ENCODE data around the gene RCN1. TPM values are rescaled to one million over a fixed set of nuclear protein-coding genes. Genes with fewer than 3 reads are reported as not detected.

The RCN1 gene
- total RNA-seq, 2 experiments from 2014 or later = 26.2 to 27.7 TPM

GRCh38 chr11:32079553-32079952 is 11.3 kb upstream of the RCN1 start:
- Mint-ChIP-seq H3K27ac (no peak overlapping the region), H3K4me1 (ENCODE audit: low read depth) (no peaks in the 10 kb centered on the region), H3K9me3 (no peaks in the 10 kb centered on the region), H3K27me3 (peaks cover 10% of the 10 kb centered on the region), H3K36me3 (ENCODE audit: low read depth) (no peaks in the 10 kb centered on the region), H3K4me3 (no peak overlapping the region)
- DNase-seq (no peak), ATAC-seq (no peak)
- TF ChIP-seq, protein P1, sequence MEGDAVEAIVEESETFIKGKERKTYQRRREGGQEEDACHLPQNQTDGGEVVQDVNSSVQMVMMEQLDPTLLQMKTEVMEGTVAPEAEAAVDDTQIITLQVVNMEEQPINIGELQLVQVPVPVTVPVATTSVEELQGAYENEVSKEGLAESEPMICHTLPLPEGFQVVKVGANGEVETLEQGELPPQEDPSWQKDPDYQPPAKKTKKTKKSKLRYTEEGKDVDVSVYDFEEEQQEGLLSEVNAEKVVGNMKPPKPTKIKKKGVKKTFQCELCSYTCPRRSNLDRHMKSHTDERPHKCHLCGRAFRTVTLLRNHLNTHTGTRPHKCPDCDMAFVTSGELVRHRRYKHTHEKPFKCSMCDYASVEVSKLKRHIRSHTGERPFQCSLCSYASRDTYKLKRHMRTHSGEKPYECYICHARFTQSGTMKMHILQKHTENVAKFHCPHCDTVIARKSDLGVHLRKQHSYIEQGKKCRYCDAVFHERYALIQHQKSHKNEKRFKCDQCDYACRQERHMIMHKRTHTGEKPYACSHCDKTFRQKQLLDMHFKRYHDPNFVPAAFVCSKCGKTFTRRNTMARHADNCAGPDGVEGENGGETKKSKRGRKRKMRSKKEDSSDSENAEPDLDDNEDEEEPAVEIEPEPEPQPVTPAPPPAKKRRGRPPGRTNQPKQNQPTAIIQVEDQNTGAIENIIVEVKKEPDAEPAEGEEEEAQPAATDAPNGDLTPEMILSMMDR (IDR thresholded peaks at IDR 0.05) = no peak
- intact Hi-C loops (cut with micrococcal nuclease) = no loop called here
- ChIA-PET CTCF (no interaction called here), POLR2A (no interaction called here)

DNA sequence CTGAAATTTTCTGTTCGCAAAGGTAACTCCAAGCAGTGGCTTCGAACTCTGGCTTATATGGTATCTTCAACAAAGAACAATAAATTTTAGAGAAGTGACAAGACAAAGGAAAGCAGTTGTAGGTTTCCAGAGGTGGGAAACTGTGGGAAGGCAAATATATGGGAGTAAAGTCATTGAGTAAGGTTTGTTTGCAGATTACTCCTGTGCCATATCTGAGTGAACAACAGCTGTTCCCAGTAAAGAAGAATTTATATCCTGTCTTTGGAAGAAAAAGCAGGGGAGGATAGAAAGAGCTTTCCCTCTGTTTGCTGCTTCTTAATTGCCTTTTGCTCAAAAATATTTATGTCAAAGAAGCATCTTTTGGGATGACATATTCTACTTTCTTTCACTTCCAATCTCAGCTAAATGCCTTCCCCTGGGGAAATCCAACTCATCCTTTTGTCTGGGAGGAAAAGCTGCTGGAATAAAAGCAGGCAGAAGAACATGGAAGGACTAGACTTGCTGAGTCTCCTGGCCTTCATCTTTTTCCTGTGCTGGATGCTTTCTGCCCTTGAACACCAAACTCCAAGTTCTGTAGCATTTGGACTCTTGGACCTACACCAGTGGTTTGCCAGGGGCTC is 10.4 kb upstream of the RCN1 start:
- CTCF ChIA-PET = no interaction called here

GRCh38 chr11:32081129-32081641 is 9.7 kb upstream of the RCN1 start:
- DNase-seq = no peak
- ChIA-PET POLR2A (no interaction called here), CTCF (interaction anchor here (1.3 kb wide), 1 partner anchor 95 kb away, joined by 4 read pairs; no protein-coding TSS in a partner anchor)
- peaks cover 13% of the 10 kb centered on the region for H3K27me3 Mint-ChIP-seq
- TF ChIP-seq, protein P1 (IDR thresholded peaks at IDR 0.05) = no peak
- no peak overlapping the region for H3K27ac Mint-ChIP-seq
- no peak overlapping the region for H3K4me3 Mint-ChIP-seq
- H3K36me3 Mint-ChIP-seq (ENCODE audit: low read depth) = no peaks in the 10 kb centered on the region
- H3K9me3 Mint-ChIP-seq = no peaks in the 10 kb centered on the region
- intact Hi-C loops (cut with micrococcal nuclease) = no loop called here
- H3K4me1 Mint-ChIP-seq (ENCODE audit: low read depth) = no peaks in the 10 kb centered on the region
- ATAC-seq = no peak

More for the DNA sequence above, 10.4 kb upstream of the RCN1 start:
- H3K36me3 Mint-ChIP-seq (ENCODE audit: low read depth) = no peaks in the 10 kb centered on the region
- ATAC-seq (no peak), DNase-seq (no peak)
- peaks cover 15% of the 10 kb centered on the region for H3K27me3 Mint-ChIP-seq
- no peaks in the 10 kb centered on the region for H3K4me1 Mint-ChIP-seq (ENCODE audit: low read depth)
- no peak overlapping the region for H3K27ac Mint-ChIP-seq
- H3K4me3 Mint-ChIP-seq = no peak overlapping the region
- H3K9me3 Mint-ChIP-seq = no peaks in the 10 kb centered on the region
- TF ChIP-seq, protein P1 (IDR thresholded peaks at IDR 0.05) = no peak
- POLR2A ChIA-PET = no interaction called here
- intact Hi-C loops (cut with micrococcal nuclease) = no loop called here

DNA sequence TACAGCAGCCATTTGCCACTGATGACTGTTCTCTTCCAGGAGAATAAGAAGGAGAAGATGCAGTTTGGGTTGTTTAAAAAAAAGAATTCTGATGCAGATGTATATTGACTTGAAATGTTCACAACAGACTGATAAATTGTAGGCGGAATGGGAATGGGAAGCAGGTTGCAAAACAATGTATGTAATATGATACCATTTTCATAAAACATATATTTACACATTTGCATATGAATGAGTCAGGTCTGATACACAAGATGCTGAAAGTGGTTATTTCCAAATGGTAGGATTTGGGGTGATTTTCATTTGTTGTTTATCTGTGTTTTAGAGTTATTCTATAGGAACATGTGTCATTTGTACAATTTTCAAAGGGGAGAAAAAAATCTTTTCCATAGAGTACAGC is 9.0 kb upstream of the RCN1 start:
- no peak overlapping the region for H3K4me3 Mint-ChIP-seq
- POLR2A ChIA-PET = no interaction called here

More for the DNA sequence above, 9.0 kb upstream of the RCN1 start:
- TF ChIP-seq, protein P1 (IDR thresholded peaks at IDR 0.05) = no peak
- CTCF ChIA-PET = interaction anchor here (1.3 kb wide), 1 partner anchor 94 kb away, joined by 4 read pairs; no protein-coding TSS in a partner anchor
- H3K27me3 Mint-ChIP-seq = peaks cover 18% of the 10 kb centered on the region
- ATAC-seq = no peak
- no peaks in the 10 kb centered on the region for H3K9me3 Mint-ChIP-seq
- intact Hi-C loops (cut with micrococcal nuclease) = no loop called here
- no peaks in the 10 kb centered on the region for H3K36me3 Mint-ChIP-seq (ENCODE audit: low read depth)
- no peak overlapping the region for H3K27ac Mint-ChIP-seq
- DNase-seq = no peak
- no peaks in the 10 kb centered on the region for H3K4me1 Mint-ChIP-seq (ENCODE audit: low read depth)

Data from activated CD8-positive, alpha-beta T cell treated with anti-CD3 and anti-CD28 coated beads for 36 hours (primary cell).